Measurements from ENCODE around the gene ACP5. TPM values are rescaled to one million over a fixed set of nuclear protein-coding genes. Genes with fewer than 3 reads are reported as not detected.
A peak's percentile ranks its signal among the peaks of the same experiment; 100 is the strongest.

ACP5 gene
- total RNA-seq, 4 donors from 2014 or later = 2.5 to 7.7 (median 5.8) TPM

DNA sequence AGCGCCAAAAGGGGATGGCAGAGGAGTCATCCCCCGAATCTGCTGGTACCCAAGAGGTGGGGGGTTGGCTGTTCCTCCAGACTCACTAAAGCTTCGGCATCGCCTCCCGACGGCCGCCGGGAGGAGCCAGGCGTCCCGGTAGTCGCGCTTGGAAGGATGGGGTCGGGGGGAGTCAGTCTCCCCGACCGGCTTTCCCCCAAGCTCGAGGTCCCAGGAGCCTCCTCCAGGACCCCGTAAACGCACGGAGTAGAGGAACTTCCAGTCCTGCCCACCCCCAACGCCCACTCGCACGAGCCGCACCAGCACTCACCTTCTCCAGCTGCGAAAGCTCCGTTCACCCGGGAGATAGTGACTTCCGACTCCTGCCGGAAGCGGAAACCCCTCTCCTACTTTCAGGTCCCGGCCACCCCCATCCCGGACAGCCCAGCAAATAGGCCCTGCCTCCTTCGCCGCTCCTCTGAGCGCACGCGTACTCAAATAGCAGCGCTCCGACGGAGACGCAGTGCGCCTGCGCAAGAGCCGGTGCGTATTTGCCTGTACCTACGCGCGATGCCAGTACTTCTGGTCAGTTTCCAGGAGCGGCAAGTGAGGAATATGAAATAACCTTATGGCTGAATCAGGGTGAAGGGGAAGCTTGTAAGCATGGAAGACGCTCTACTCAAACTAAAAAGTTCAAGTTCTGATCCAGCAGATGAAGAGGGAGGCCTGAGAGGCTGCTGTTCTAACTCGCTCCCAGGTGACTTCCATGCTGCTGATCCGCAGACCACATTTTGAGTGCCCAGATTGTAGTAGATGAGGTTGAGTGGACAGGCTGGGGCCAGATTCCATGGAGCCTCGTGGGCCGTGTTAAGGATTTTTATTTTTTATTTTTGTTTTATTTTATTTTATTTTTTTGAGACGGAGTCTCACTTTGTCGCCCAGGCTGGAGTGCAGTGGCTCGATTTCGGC, 18.3 kb downstream of the ACP5 start, which contains the start of gene ELOF1:
ELOF1 (minus strand) TSS at position 350 of the 948 bp plus-strand sequence. CDS start 4,883 bp downstream, outside the sequence.
- intact Hi-C loops (cut with DNase I; ENCODE audit: low total_unique reads) = no loop called here
- Histone ChIP-seq H3K9me3 (no peaks in the 10 kb centered on the region), H3K36me3 (no peaks in the 10 kb centered on the region), H3K4me1 (peaks cover 0 to 8% of the 10 kb centered on the region in 2 donors), H3K4me3 (peak within 1 kb of the TSS; percentile 57 to 85), H3K27me3 (no peaks in the 10 kb centered on the region), H3K27ac (peak within 1 kb of the TSS; percentile 70 to 82)
- peak; percentile 97 to 98 for DNase-seq
- TF ChIP-seq, protein P1, sequence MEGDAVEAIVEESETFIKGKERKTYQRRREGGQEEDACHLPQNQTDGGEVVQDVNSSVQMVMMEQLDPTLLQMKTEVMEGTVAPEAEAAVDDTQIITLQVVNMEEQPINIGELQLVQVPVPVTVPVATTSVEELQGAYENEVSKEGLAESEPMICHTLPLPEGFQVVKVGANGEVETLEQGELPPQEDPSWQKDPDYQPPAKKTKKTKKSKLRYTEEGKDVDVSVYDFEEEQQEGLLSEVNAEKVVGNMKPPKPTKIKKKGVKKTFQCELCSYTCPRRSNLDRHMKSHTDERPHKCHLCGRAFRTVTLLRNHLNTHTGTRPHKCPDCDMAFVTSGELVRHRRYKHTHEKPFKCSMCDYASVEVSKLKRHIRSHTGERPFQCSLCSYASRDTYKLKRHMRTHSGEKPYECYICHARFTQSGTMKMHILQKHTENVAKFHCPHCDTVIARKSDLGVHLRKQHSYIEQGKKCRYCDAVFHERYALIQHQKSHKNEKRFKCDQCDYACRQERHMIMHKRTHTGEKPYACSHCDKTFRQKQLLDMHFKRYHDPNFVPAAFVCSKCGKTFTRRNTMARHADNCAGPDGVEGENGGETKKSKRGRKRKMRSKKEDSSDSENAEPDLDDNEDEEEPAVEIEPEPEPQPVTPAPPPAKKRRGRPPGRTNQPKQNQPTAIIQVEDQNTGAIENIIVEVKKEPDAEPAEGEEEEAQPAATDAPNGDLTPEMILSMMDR (IDR thresholded peaks at IDR 0.05) = peak in 3 of 4 experiments; percentile 5 to 33 (median 32)
- TF ChIP-seq POLR2A (IDR thresholded peaks at IDR 0.05) = peak; percentile 83 to 84

DNA sequence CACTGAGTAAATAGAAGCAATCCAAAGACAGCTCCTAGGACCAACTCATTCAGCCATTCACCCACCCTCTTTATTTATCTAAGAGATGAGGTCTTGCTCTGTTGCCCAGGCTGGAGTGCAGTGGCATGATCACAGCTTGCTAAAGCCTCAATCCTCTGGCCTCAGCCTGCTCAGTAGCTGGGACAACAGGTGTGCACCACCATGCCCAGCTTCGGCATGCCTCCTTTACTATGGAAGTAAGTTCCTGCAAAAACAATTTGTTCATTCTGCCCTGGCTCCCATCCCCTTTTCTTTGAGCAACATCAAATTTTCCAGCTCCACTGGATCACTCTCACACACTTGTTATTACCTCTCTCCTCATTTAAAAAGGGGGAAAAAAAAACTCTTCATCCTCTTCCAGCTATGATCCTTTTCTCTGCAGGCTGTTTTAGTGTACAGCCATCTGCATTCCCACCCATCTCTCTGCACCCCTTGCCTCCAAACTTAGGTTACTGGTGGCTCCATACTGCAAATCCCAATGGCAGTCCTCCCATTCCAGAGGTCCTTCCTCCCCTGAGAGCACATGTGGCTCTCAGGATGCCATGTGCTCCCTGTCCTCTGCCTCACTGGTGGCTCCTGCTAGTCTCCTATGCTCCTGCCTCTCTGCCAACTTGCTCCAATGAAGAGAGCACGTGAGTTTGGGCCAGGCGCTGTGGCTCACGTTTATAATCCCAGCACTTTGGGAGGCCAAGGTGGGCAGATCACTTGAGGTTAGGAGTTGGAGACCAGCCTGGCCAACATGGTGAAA, 20.6 kb downstream of the ACP5 start:
- no peak for DNase-seq
- H3K27me3 ChIP-seq = no peaks in the 10 kb centered on the region
- intact Hi-C loops (cut with DNase I; ENCODE audit: low total_unique reads) = no loop called here
- no peak overlapping the region for H3K4me3 ChIP-seq
- H3K36me3 ChIP-seq = no peaks in the 10 kb centered on the region
- peaks cover 0 to 12% of the 10 kb centered on the region in 2 donors for H3K4me1 ChIP-seq
- H3K27ac ChIP-seq = no peak overlapping the region
- no peaks in the 10 kb centered on the region for H3K9me3 ChIP-seq
- TF ChIP-seq, protein P1 (IDR thresholded peaks at IDR 0.05) = no peak
- TF ChIP-seq POLR2A (IDR thresholded peaks at IDR 0.05) = no peak

DNA sequence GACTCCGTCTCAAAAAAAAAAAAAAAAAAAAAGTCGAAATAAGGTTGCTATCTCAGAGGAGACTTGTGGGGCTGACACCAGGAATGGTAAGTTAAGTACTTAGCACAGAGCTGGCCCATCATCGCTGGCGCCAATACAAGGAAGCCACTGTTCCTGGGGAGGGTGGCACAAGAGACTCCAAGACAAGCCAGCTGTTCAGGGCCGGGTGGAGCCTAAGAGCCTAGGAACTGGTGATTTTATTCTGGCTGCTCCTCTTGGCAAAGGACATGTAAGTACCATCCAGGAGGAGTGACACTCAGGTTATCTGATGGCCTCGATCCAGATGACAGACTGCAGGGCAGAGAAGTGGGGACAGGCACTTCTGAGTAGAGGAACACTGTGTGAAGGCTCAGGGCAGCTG, 22.2 kb downstream of the ACP5 start:
- intact Hi-C loops (cut with DNase I; ENCODE audit: low total_unique reads) = no loop called here
- no peak for DNase-seq
- TF ChIP-seq POLR2A (IDR thresholded peaks at IDR 0.05) = no peak
- TF ChIP-seq, protein P1 (IDR thresholded peaks at IDR 0.05) = no peak
- H3K36me3 ChIP-seq = no peaks in the 10 kb centered on the region
- peaks cover 0 to 15% of the 10 kb centered on the region in 2 donors for H3K4me1 ChIP-seq
- H3K9me3 ChIP-seq = no peaks in the 10 kb centered on the region
- no peak overlapping the region for H3K27ac ChIP-seq
- no peak overlapping the region for H3K4me3 ChIP-seq
- no peaks in the 10 kb centered on the region for H3K27me3 ChIP-seq

DNA sequence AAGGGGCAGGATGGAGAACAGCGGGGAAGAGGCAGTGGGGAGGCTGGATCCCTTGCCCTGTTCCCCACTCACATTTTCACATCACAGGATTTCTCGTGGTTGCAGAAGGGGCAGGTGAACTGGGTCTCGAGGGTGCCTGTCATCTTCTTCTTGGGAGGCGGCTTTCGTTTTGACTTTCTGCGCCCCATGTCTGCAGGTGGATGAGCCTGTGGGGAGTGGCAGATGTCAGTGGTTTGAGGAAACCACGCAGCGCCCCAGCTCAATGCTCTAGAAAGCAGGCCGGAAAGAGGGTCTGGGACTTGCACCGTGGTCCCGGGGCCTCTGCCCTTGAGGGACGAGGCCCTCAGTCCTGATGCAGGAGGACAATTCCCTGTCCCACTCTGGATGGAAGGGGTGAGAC, 23.3 kb downstream of the ACP5 start:
- TF ChIP-seq POLR2A (IDR thresholded peaks at IDR 0.05) = no peak
- TF ChIP-seq, protein P1 (IDR thresholded peaks at IDR 0.05) = no peak
- H3K9me3 ChIP-seq = no peaks in the 10 kb centered on the region
- intact Hi-C loops (cut with DNase I; ENCODE audit: low total_unique reads) = no loop called here
- no peak for DNase-seq
- H3K27ac ChIP-seq = no peak overlapping the region
- H3K4me1 ChIP-seq = peaks cover 0 to 23% of the 10 kb centered on the region in 2 donors
- H3K27me3 ChIP-seq = no peaks in the 10 kb centered on the region
- no peak overlapping the region for H3K4me3 ChIP-seq
- H3K36me3 ChIP-seq = no peaks in the 10 kb centered on the region

Measured in uterus (tissue), 4 donors.